K562 (cell line): Measurements from ENCODE around the gene CAPN8. TPM values are rescaled to one million over a fixed set of nuclear protein-coding genes. Genes with fewer than 3 reads are reported as not detected.

ENCODE experiments used
- ATAC-seq: fragments of 200-7000 bp; cut with Tn5 transposase; 3 replicates; pipeline ENCODE4 v1.9.1; 2020; ENCODE audit warnings: moderate library complexity
- BruUV-seq: library from RNA; stranded (reverse); fragments of 400-500 nt; replicated peaks from 2 replicates; lab custom pipeline; 2021; lab: Mats Ljungman, UMichigan
- CTCF ChIA-PET: fragments of 300-600 bp; formaldehyde crosslinking; extraction: SDS; loops from one replicate; lab custom pipeline; 2021; ENCODE audit warnings: low intra/inter-chr PET ratio; lab: Yijun Ruan, JAX
- POLR2A ChIA-PET: fragments of 300-600, 350-650 bp; sonication (Branson Sonifier 250); formaldehyde crosslinking; extraction: SDS; loops from one replicate; lab custom pipeline; 2021; ENCODE audit warnings: antibody characterized with exemption, inconsistent platforms; lab: Yijun Ruan, JAX
- DNase-seq, 4 experiments: peaks; one replicate each; pipeline versions ENCODE4 v3.0.0 to v3.0.0-alpha.2; 2011 to 2018; ENCODE audit warnings: low spot score in 3 of 4, mixed read lengths in 3 of 4; ENCODE audit errors: extremely low read depth in 1 of 4
- FAIRE-seq: peaks from 2 replicates; lab custom pipeline; 2011; peaks lifted over from hg19 to GRCh38; lab: Jason Lieb, UNC
- H2AFZ ChIP-seq: 2 replicates; pipeline ENCODE4 v1.6.0; 2011; ENCODE audit warnings: low read depth, low read length, control low read depth, inconsistent platforms
- H3K27ac ChIP-seq: fragments of 200-600 bp; 3 replicates; pipeline ENCODE4 v1.8.0; 2011; ENCODE audit warnings: low read depth, mild to moderate bottlenecking, control low read depth, inconsistent platforms, low read length, moderate library complexity, mixed read lengths; ENCODE audit errors: extremely low read depth
- H3K27me3 ChIP-seq, 2 experiments: fragments of 300-600 bp in 1 of 2; 2 replicates in 1 of 2; 3 replicates in 1 of 2; pipeline versions ENCODE4 v1.6.0 to v1.8.0; 2011; ENCODE audit warnings: inconsistent platforms in 2 of 2, low read length in 2 of 2, mild to moderate bottlenecking in 1 of 2, mixed read lengths in 1 of 2, moderate library complexity in 1 of 2; ENCODE audit not compliant: control insufficient read depth in 2 of 2, insufficient read depth in 2 of 2
- H3K36me3 ChIP-seq: fragments of 300-600 bp; 3 replicates; pipeline ENCODE4 v1.8.0; 2011; ENCODE audit warnings: mild to moderate bottlenecking, low read length, inconsistent platforms; ENCODE audit not compliant: control insufficient read depth, insufficient read depth
- H3K4me1 ChIP-seq, 2 experiments: fragments of 200-600 bp in 1 of 2; replicated peaks in 1 of 2; 2 replicates in 1 of 2; 3 replicates in 1 of 2; pipeline versions ENCODE4 v1.5.1 to v1.8.0; 2011; ENCODE audit warnings: inconsistent platforms in 2 of 2, low read length in 2 of 2, mild to moderate bottlenecking in 1 of 2, mixed read lengths in 1 of 2, moderate library complexity in 1 of 2; ENCODE audit not compliant: control insufficient read depth in 2 of 2, insufficient read depth in 2 of 2
- H3K4me2 ChIP-seq: 2 replicates; pipeline ENCODE4 v1.6.1; 2011; ENCODE audit warnings: low read length, control low read depth, inconsistent platforms, mixed read lengths; ENCODE audit not compliant: insufficient read depth
- H3K4me3 ChIP-seq: fragments of 200-600 bp; sonication (generic), shearing (Covaris generic); 2 replicates; pipeline ENCODE4 v1.5.1; 2016; ENCODE audit warnings: control low read depth, inconsistent platforms
- H3K79me2 ChIP-seq: fragments of 200-600 bp; 3 replicates; pipeline ENCODE4 v1.8.0; 2011; ENCODE audit warnings: low read length, inconsistent platforms; ENCODE audit not compliant: control insufficient read depth, insufficient read depth
- H3K9ac ChIP-seq, 2 experiments: 2 replicates each; pipeline versions ENCODE4 v1.6.0 to v1.6.1; 2011; ENCODE audit warnings: low read depth in 2 of 2, low read length in 2 of 2, control low read depth in 1 of 2, inconsistent platforms in 1 of 2, mild to moderate bottlenecking in 1 of 2, mixed read lengths in 1 of 2; ENCODE audit not compliant: insufficient read depth in 1 of 2
- H3K9me1 ChIP-seq: one replicate; pipeline ENCODE4 v1.6.0; 2011; ENCODE audit warnings: inconsistent platforms, mild to moderate bottlenecking, low read length, moderate library complexity; ENCODE audit not compliant: control insufficient read depth, insufficient read depth
- H3K9me3 ChIP-seq: replicated peaks from 2 replicates; pipeline ENCODE4 v1.5.1; 2011; ENCODE audit warnings: low read depth, low read length, inconsistent platforms; ENCODE audit not compliant: control insufficient read depth, insufficient read depth
- H4K20me1 ChIP-seq: replicated peaks from 2 replicates; pipeline ENCODE4 v1.6.1; 2011; ENCODE audit warnings: low read length, inconsistent platforms, mixed read lengths; ENCODE audit not compliant: control insufficient read depth, insufficient read depth
- C11orf30 ChIP-seq: fragments of 450-650 bp; IDR thresholded peaks from 2 replicates; pipeline ENCODE4 v1.6.1; 2016; ENCODE audit warnings: low read depth, mild to moderate bottlenecking
- CBFB ChIP-seq: sonication (generic); formaldehyde crosslinking; IDR thresholded peaks from 2 replicates; pipeline ENCODE4 v1.4.0; 2020; ENCODE audit warnings: mild to moderate bottlenecking, missing genetic modification reagents
- CHD1 ChIP-seq: fragments of 200-600 bp; sonication (generic); IDR thresholded peaks from one replicate; pipeline ENCODE4 v1.6.1; 2012; ENCODE audit warnings: mild to moderate bottlenecking, moderate library complexity, low read length, inconsistent platforms
- DACH1 ChIP-seq: fragments of 450-650 bp; IDR thresholded peaks from 2 replicates; pipeline ENCODE4 v1.6.1; 2018; ENCODE audit not compliant: partially characterized antibody
- GATAD2A ChIP-seq: fragments of 450-650 bp; IDR thresholded peaks from 2 replicates; pipeline ENCODE4 v1.6.1; 2017
- KDM4B ChIP-seq, 2 experiments: fragments of 450-650 bp in 1 of 2; sonication (generic) in 1 of 2; IDR thresholded peaks; 2 replicates each; pipeline ENCODE4 v1.6.1; 2016 to 2017; ENCODE audit warnings: borderline replicate concordance in 2 of 2, antibody characterized with exemption in 1 of 2, low read depth in 1 of 2, mild to moderate bottlenecking in 1 of 2
- MAFF ChIP-seq: IDR thresholded peaks from 2 replicates; pipeline ENCODE4 v1.6.1; 2012; ENCODE audit warnings: low read length, improper control_type of control experiment
- MAFG ChIP-seq: fragments of 450-650 bp; conservative IDR thresholded peaks from 2 replicates; pipeline ENCODE4 v1.6.1; 2016; ENCODE audit warnings: missing genetic modification characterization, missing compliant biosample characterization
- MAFK ChIP-seq: IDR thresholded peaks from 2 replicates; pipeline ENCODE4 v1.6.1; 2011; ENCODE audit warnings: low read length, improper control_type of control experiment
- MITF ChIP-seq: IDR thresholded peaks from 2 replicates; pipeline ENCODE4 v1.6.1; 2014; ENCODE audit warnings: antibody characterized with exemption
- NCOA4 ChIP-seq: fragments of 450-650 bp; IDR thresholded peaks from 2 replicates; pipeline ENCODE4 v1.6.1; 2018; ENCODE audit warnings: mild to moderate bottlenecking; ENCODE audit not compliant: partially characterized antibody
- NFXL1 ChIP-seq: fragments of 450-650 bp; formaldehyde crosslinking; IDR thresholded peaks from 2 replicates; pipeline ENCODE4 v1.4.0; 2021; ENCODE audit warnings: mild to moderate bottlenecking
- TAF1 ChIP-seq: IDR thresholded peaks from 2 replicates; pipeline ENCODE4 v1.6.1; 2011; ENCODE audit warnings: mild to moderate bottlenecking, low read length, moderate library complexity; ENCODE audit not compliant: insufficient read depth, control insufficient read depth, severe bottlenecking; ENCODE audit errors: extremely low read depth
- TARDBP ChIP-seq: fragments of 450-650 bp; IDR thresholded peaks from 2 replicates; pipeline ENCODE4 v1.6.1; 2016
- TCF15 ChIP-seq: fragments of 250-450 bp; sonication (Bioruptor Pico); IDR thresholded peaks from 2 replicates; pipeline ENCODE4 v1.8.0; 2022; ENCODE audit warnings: moderate library complexity, mild to moderate bottlenecking, inconsistent platforms
- YBX1 ChIP-seq: fragments of 450-650 bp; IDR thresholded peaks from 2 replicates; pipeline ENCODE4 v1.7.1; 2016; ENCODE audit warnings: mild to moderate bottlenecking
- ZEB2 ChIP-seq: fragments of 450-650 bp; IDR thresholded peaks from 2 replicates; pipeline ENCODE4 v1.6.1; 2016
- ZNF224 ChIP-seq: sonication (generic); formaldehyde crosslinking; IDR thresholded peaks from 2 replicates; pipeline ENCODE4 v1.8.0; 2022; ENCODE audit warnings: mild to moderate bottlenecking, missing genetic modification reagents
- ZNF316 ChIP-seq: fragments of 450-650 bp; IDR thresholded peaks from 2 replicates; pipeline ENCODE4 v1.6.1; 2016
- ZNF561 ChIP-seq: fragments of 450-650 bp; formaldehyde crosslinking; conservative IDR thresholded peaks from 2 replicates; pipeline ENCODE4 v1.4.0; 2020; ENCODE audit warnings: mild to moderate bottlenecking, moderate library complexity
- ZNF830 ChIP-seq: fragments of 250-450 bp; sonication (Bioruptor Pico); IDR thresholded peaks from 2 replicates; pipeline ENCODE4 v1.5.0; 2021; ENCODE audit warnings: mild to moderate bottlenecking
- whole genome bisulfite sequencing: fragments of 100-300 bp; shearing (Covaris generic); methylation state at CpG from one replicate; pipeline ENCODE4 v1.1.6; 2016; ENCODE audit warnings: low coverage, mixed read lengths; ENCODE audit not compliant: insufficient coverage; ENCODE audit errors: missing lambda C conversion rate; 5-methylcytosine and 5-hydroxymethylcytosine counted together
- in situ Hi-C: fragments of 300-500 bp; cut with MboI; formaldehyde crosslinking; loops from 4 replicates; pipeline ENCODE4 v1.15.0; 2018; ENCODE audit warnings: inconsistent platforms, mixed read lengths
- intact Hi-C: fragments of 100-400 bp; cut with micrococcal nuclease; formaldehyde crosslinking; loops from 2 replicates; pipeline ENCODE4 v1.14.2; 2022
- polyA plus RNA-seq, 8 experiments: library from polyadenylated mRNA; depleted of rRNA in 4 of 8; stranded (reverse) in 5 of 8; unstranded in 3 of 8; fragments of >200 nt; fragmentation: Nextera tagmentation in 2 of 8; fragmentation: Illumina TruSeq in 1 of 8; extraction: Ambion mirVana in 2 of 8; extraction: Trizol in 1 of 8; gene quantifications; 2 replicates each; pipeline versions ENCODE4 v1.2.1 to v1.2.3, GENCODE V29; 2011 to 2014; ENCODE audit warnings: inconsistent platforms in 1 of 8, missing spikeins in 1 of 8
- total RNA-seq, 7 experiments: library from RNA; depleted of rRNA in 6 of 7; stranded (reverse); fragments of >200 nt in 6 of 7; fragmentation: Illumina TruSeq in 2 of 7; extraction: Trizol in 2 of 7; gene quantifications; 2 replicates each; pipeline versions ENCODE4 v1.2.1 to v1.2.3, GENCODE V29; 2011 to 2021; ENCODE audit warnings: low replicate concordance in 1 of 7
- TF ChIP-seq, protein P1 (sequence below): fragments of 450-650 bp; conservative IDR thresholded peaks from 2 replicates; pipeline ENCODE4 v1.6.1; 2016; ENCODE audit warnings: missing genetic modification characterization, low read depth, mild to moderate bottlenecking, missing compliant biosample characterization, moderate library complexity
- TF ChIP-seq, protein P2 (sequence below): sonication (generic); formaldehyde crosslinking; IDR thresholded peaks from 2 replicates; pipeline ENCODE4 v1.8.1; 2023; ENCODE audit warnings: mild to moderate bottlenecking, missing genetic modification reagents

CAPN8 gene
- total and polyA plus RNA-seq, 9 of the 15 experiments (the other 6 are each of a cell fraction or from before 2014, with no cell fraction given), result 0.06 TPM; not detected in 8

- peaks cover 29 to 47% of the 10 kb centered on the region in 2 experiments for H3K27me3 ChIP-seq
- no peaks in the 10 kb centered on the region for H3K4me1 ChIP-seq
- H3K79me2 ChIP-seq, result no peaks in the 10 kb centered on the region
- in situ Hi-C loops (no loop called here), intact Hi-C loops (no loop called here)
- no peaks in the 10 kb centered on the region for H3K9me1 ChIP-seq
- H2AFZ ChIP-seq, result no peak overlapping the region
- no peak for TF ChIP-seq KDM4B (IDR thresholded peaks at IDR 0.05; ENCODE audit: borderline replicate concordance in 2 of 2, low read depth in 1 of 2)
- no peak for TF ChIP-seq TAF1
- no peak for TF ChIP-seq TCF15 (CRISPR knock-in tag)
- peak; percentile 72 for TF ChIP-seq MAFF
- no peak for TF ChIP-seq NCOA4
- TF ChIP-seq ZNF830, result no peak
- no peak for TF ChIP-seq YBX1
- TF ChIP-seq MAFG, result peak; percentile 80
- TF ChIP-seq MAFK, result peak; percentile 81
- no peak for TF ChIP-seq GATAD2A
- no peak for TF ChIP-seq ZNF224 (CRISPR knock-in tag)
- TF ChIP-seq MITF, result no peak
- peak; percentile 80 for TF ChIP-seq C11orf30
- no peak for TF ChIP-seq CHD1
- no peak for TF ChIP-seq CBFB
- TF ChIP-seq, protein P1, sequence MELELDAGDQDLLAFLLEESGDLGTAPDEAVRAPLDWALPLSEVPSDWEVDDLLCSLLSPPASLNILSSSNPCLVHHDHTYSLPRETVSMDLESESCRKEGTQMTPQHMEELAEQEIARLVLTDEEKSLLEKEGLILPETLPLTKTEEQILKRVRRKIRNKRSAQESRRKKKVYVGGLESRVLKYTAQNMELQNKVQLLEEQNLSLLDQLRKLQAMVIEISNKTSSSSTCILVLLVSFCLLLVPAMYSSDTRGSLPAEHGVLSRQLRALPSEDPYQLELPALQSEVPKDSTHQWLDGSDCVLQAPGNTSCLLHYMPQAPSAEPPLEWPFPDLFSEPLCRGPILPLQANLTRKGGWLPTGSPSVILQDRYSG, result no peak
- no peak for TF ChIP-seq NFXL1 (CRISPR knock-in tag)
- no peak for TF ChIP-seq TARDBP
- TF ChIP-seq DACH1, result no peak
- no peak for TF ChIP-seq ZEB2
- peak; percentile 90 for TF ChIP-seq ZNF316
- TF ChIP-seq ZNF561 (CRISPR knock-in tag), result no peak
- TF ChIP-seq, protein P2, sequence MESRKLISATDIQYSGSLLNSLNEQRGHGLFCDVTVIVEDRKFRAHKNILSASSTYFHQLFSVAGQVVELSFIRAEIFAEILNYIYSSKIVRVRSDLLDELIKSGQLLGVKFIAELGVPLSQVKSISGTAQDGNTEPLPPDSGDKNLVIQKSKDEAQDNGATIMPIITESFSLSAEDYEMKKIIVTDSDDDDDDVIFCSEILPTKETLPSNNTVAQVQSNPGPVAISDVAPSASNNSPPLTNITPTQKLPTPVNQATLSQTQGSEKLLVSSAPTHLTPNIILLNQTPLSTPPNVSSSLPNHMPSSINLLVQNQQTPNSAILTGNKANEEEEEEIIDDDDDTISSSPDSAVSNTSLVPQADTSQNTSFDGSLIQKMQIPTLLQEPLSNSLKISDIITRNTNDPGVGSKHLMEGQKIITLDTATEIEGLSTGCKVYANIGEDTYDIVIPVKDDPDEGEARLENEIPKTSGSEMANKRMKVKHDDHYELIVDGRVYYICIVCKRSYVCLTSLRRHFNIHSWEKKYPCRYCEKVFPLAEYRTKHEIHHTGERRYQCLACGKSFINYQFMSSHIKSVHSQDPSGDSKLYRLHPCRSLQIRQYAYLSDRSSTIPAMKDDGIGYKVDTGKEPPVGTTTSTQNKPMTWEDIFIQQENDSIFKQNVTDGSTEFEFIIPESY, result no peak
- no peak for ATAC-seq
- no peak overlapping the region for H3K4me2 ChIP-seq
- no peaks in the 10 kb centered on the region for H4K20me1 ChIP-seq
- no peak overlapping the region for H3K9ac ChIP-seq
- FAIRE-seq, result no peak
- DNase-seq, result no peak
- no peak overlapping the region for H3K27ac ChIP-seq
- no peaks in the 10 kb centered on the region for H3K36me3 ChIP-seq
- no TSS peak for BruUV-seq
- ChIA-PET CTCF (no interaction called here), POLR2A (no interaction called here)
- WGBS, result 3% methylated on average over 3 of the region's 3 CpGs
- H3K4me3 ChIP-seq, result no peak overlapping the region
- H3K9me3 ChIP-seq, result no peaks in the 10 kb centered on the region
Observed at GRCh38 chr1:223534677-223535076, 130.8 kb downstream of the CAPN8 start.
